ENCODE measurements around the gene SCRN3. TPM values are rescaled to one million over a fixed set of nuclear protein-coding genes. Genes with fewer than 3 reads are reported as not detected.

The SCRN3 gene
- total and polyA plus RNA-seq, 2 donors (not counting 1 experiment from before 2014, with no cell fraction given): 29.2 to 39.1 TPM

GRCh38 chr2:174449033-174449432 lies 53.5 kb downstream of the SCRN3 start:
- H3K9ac ChIP-seq (ENCODE audit: insufficient read depth, low read length): no peak overlapping the region
- H3K9me3 ChIP-seq (ENCODE audit: control insufficient read depth, insufficient read depth, low read depth, low read length): no peaks in the 10 kb centered on the region
- H3K27me3 ChIP-seq (ENCODE audit: control insufficient read depth, insufficient read depth, low read length): no peaks in the 10 kb centered on the region
- no peaks in the 10 kb centered on the region for H3K79me2 ChIP-seq (ENCODE audit: control insufficient read depth, insufficient read depth, low read length)
- no peaks in the 10 kb centered on the region for H3K36me3 ChIP-seq (ENCODE audit: control insufficient read depth, insufficient read depth, low read length)
- no peak overlapping the region for H3K4me3 ChIP-seq (replicated peaks in 1 of 4; ENCODE audit: control extremely low read depth in 1 of 4, insufficient read depth in 1 of 4, low read depth in 3 of 4, low read length in 4 of 4)
- H3K4me2 ChIP-seq (ENCODE audit: extremely low read depth, insufficient read depth, low read length): no peak overlapping the region
- no peak for TF ChIP-seq EZH2 (IDR thresholded peaks at IDR 0.05; ENCODE audit: low read length, missing control alignments)
- TF ChIP-seq, protein P1, sequence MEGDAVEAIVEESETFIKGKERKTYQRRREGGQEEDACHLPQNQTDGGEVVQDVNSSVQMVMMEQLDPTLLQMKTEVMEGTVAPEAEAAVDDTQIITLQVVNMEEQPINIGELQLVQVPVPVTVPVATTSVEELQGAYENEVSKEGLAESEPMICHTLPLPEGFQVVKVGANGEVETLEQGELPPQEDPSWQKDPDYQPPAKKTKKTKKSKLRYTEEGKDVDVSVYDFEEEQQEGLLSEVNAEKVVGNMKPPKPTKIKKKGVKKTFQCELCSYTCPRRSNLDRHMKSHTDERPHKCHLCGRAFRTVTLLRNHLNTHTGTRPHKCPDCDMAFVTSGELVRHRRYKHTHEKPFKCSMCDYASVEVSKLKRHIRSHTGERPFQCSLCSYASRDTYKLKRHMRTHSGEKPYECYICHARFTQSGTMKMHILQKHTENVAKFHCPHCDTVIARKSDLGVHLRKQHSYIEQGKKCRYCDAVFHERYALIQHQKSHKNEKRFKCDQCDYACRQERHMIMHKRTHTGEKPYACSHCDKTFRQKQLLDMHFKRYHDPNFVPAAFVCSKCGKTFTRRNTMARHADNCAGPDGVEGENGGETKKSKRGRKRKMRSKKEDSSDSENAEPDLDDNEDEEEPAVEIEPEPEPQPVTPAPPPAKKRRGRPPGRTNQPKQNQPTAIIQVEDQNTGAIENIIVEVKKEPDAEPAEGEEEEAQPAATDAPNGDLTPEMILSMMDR (conservative IDR thresholded peaks at IDR 0.05 in 1 of 2, IDR thresholded peaks at IDR 0.05 in 1 of 2; ENCODE audit: low read depth in 1 of 2, low read length in 2 of 2): no peak
- H2AFZ ChIP-seq (ENCODE audit: low read length): no peak overlapping the region
- H3K27ac ChIP-seq (ENCODE audit: insufficient read depth, low read length): no peak overlapping the region
- DNase-seq (ENCODE audit: low read depth in 2 of 2): no peak
- H4K20me1 ChIP-seq (ENCODE audit: control insufficient read depth, extremely low read depth, insufficient read depth, low read length): no peaks in the 10 kb centered on the region
- H3K4me1 ChIP-seq (ENCODE audit: control insufficient read depth, extremely low read depth, insufficient read depth, low read length): no peaks in the 10 kb centered on the region

DNA sequence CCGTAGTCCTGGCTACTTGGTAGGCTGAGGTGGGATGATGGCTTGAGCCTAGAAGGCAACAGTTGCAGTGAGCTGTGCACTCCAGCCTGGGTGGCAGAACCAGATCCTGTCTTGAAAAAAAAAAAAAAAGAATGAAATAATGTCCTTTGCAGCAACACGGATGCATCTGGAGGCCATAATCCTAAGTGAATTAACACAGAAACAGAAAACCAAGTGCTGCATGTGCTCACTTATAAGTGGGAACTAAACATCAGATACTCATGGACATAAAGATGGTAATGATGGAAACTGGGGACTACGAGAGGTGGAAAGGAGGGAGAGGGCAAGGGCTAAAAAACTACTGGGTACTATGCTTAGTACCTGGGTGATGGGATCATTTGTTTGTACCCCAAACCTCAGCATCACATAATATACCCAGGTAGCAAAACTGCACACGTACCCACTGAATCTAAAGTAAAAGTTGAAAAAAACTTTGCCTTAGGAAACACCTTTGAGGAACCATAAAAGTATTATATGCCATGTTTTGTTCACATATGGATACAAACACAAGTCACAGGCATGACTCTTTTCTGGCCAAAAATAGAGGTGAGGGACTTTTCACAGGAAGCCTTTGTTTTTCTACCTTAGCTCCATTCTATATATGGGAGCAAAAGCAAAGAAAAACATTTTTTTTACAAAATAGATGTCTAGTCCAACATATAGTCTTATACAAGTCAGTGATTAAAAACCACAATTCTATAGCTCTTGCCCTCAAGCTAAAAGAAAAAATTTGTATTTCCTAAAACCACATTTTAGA lies 54.7 kb downstream of the SCRN3 start:
- no peak overlapping the region for H3K27ac ChIP-seq (ENCODE audit: insufficient read depth, low read length)
- no peak for DNase-seq (ENCODE audit: low read depth in 2 of 2)
- no peak overlapping the region for H3K4me2 ChIP-seq (ENCODE audit: extremely low read depth, insufficient read depth, low read length)
- H3K36me3 ChIP-seq (ENCODE audit: control insufficient read depth, insufficient read depth, low read length): no peaks in the 10 kb centered on the region
- no peaks in the 10 kb centered on the region for H3K79me2 ChIP-seq (ENCODE audit: control insufficient read depth, insufficient read depth, low read length)
- no peak overlapping the region for H3K9ac ChIP-seq (ENCODE audit: insufficient read depth, low read length)
- TF ChIP-seq EZH2 (IDR thresholded peaks at IDR 0.05; ENCODE audit: low read length, missing control alignments): no peak
- TF ChIP-seq, protein P1 (conservative IDR thresholded peaks at IDR 0.05 in 1 of 2, IDR thresholded peaks at IDR 0.05 in 1 of 2; ENCODE audit: low read depth in 1 of 2, low read length in 2 of 2): no peak
- no peaks in the 10 kb centered on the region for H3K27me3 ChIP-seq (ENCODE audit: control insufficient read depth, insufficient read depth, low read length)
- H2AFZ ChIP-seq (ENCODE audit: low read length): no peak overlapping the region
- no peaks in the 10 kb centered on the region for H3K9me3 ChIP-seq (ENCODE audit: control insufficient read depth, insufficient read depth, low read depth, low read length)
- H3K4me1 ChIP-seq (ENCODE audit: control insufficient read depth, extremely low read depth, insufficient read depth, low read length): no peaks in the 10 kb centered on the region
- no peak overlapping the region for H3K4me3 ChIP-seq (replicated peaks in 1 of 4; ENCODE audit: control extremely low read depth in 1 of 4, insufficient read depth in 1 of 4, low read depth in 3 of 4, low read length in 4 of 4)
- no peaks in the 10 kb centered on the region for H4K20me1 ChIP-seq (ENCODE audit: control insufficient read depth, extremely low read depth, insufficient read depth, low read length)

DNA sequence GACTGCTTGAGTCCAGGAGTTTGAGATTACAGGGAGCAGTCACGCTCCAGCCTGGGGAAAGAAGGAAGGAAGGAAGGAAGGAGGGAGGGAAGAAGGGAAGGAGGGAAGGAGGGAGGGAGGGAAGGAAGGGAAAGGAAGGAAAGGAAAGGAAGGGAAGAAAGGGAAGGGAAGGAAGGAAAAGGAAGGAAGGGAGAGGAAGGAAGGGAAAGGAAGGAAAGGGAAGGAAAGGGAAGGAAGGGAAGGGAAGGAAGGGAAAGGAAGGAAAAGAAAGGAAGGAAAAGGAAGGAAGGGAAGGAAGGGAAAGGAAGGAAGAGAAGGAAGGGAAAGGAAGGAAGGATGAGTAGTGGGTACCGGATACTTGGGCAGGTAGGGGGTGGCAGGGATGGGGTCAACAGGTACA lies 59.0 kb downstream of the SCRN3 start:
- Histone ChIP-seq H2AFZ (ENCODE audit: low read length) (no peak overlapping the region), H3K79me2 (ENCODE audit: control insufficient read depth, insufficient read depth, low read length) (no peaks in the 10 kb centered on the region), H3K36me3 (ENCODE audit: control insufficient read depth, insufficient read depth, low read length) (no peaks in the 10 kb centered on the region), H4K20me1 (ENCODE audit: control insufficient read depth, extremely low read depth, insufficient read depth, low read length) (no peaks in the 10 kb centered on the region), H3K4me2 (ENCODE audit: extremely low read depth, insufficient read depth, low read length) (no peak overlapping the region), H3K27ac (ENCODE audit: insufficient read depth, low read length) (no peak overlapping the region), H3K9me3 (ENCODE audit: control insufficient read depth, insufficient read depth, low read depth, low read length) (no peaks in the 10 kb centered on the region), H3K9ac (ENCODE audit: insufficient read depth, low read length) (no peak overlapping the region), H3K4me3 (replicated peaks in 1 of 4; ENCODE audit: control extremely low read depth in 1 of 4, insufficient read depth in 1 of 4, low read depth in 3 of 4, low read length in 4 of 4) (no peak overlapping the region), H3K4me1 (ENCODE audit: control insufficient read depth, extremely low read depth, insufficient read depth, low read length) (no peaks in the 10 kb centered on the region), H3K27me3 (ENCODE audit: control insufficient read depth, insufficient read depth, low read length) (no peaks in the 10 kb centered on the region)
- no peak for TF ChIP-seq EZH2 (IDR thresholded peaks at IDR 0.05; ENCODE audit: low read length, missing control alignments)
- DNase-seq (ENCODE audit: low read depth in 2 of 2): no peak
